B cell (primary cell): ENCODE data around the gene TMEM163. TPM values are rescaled to one million over a fixed set of nuclear protein-coding genes. Genes with fewer than 3 reads are reported as not detected.

ENCODE experiments used
- ATAC-seq: fragments of 200-7000 bp; cut with Tn5 transposase; one replicate; pipeline ENCODE4 v1.10.0; 2021; ENCODE audit warnings: low read depth, mild to moderate bottlenecking, moderate number of reproducible peaks, moderate library complexity
- CTCF ChIA-PET: fragments of 350-600 bp; sonication (Branson Sonifier 250); formaldehyde crosslinking; loops from one replicate; lab custom pipeline; 2021; ENCODE audit warnings: antibody characterized with exemption, inconsistent platforms; lab: Charles Lee
- POLR2A ChIA-PET: fragments of 350-600 bp; sonication (Branson Sonifier 250); formaldehyde crosslinking; loops from one replicate; lab custom pipeline; 2021; ENCODE audit warnings: antibody characterized with exemption; lab: Charles Lee
- DNase-seq: peaks from one replicate; pipeline ENCODE4 v3.0.0; 2013
- H2AFZ ChIP-seq: 2 replicates; pipeline ENCODE4 v1.6.1; 2012; ENCODE audit warnings: mild to moderate bottlenecking, low read depth, low read length; ENCODE audit not compliant: insufficient read depth, poor library complexity, severe bottlenecking
- H3K27ac ChIP-seq, 2 donors: 1 replicate in 1 of 2; 2 replicates in 1 of 2; pipeline ENCODE4 v1.5.1; 2012 to 2013; ENCODE audit warnings: low read length in 2 of 2, mild to moderate bottlenecking in 2 of 2, moderate library complexity in 1 of 2
- H3K27me3 ChIP-seq, 4 experiments: fragments of 200-600 bp in 1 of 4; sonication (generic) in 1 of 4; replicated peaks in 1 of 4; 1 replicate in 2 of 4; 2 replicates in 2 of 4; pipeline versions ENCODE4 v1.6.1 to v1.7.0; 2013 to 2016; ENCODE audit warnings: low read length in 3 of 4, mild to moderate bottlenecking in 2 of 4, mixed read lengths in 1 of 4, moderate library complexity in 1 of 4; ENCODE audit not compliant: insufficient read depth in 4 of 4, control insufficient read depth in 3 of 4; ENCODE audit errors: control extremely low read depth in 1 of 4
- H3K36me3 ChIP-seq, 2 experiments: replicated peaks in 1 of 2; 1 replicate in 1 of 2; 2 replicates in 1 of 2; pipeline versions ENCODE4 v1.6.1 to v1.7.1; 2013; ENCODE audit warnings: low read length in 1 of 2; ENCODE audit not compliant: insufficient read depth in 2 of 2, control insufficient read depth in 1 of 2; ENCODE audit errors: control extremely low read depth in 1 of 2, extremely low read depth in 1 of 2
- H3K4me1 ChIP-seq, 2 donors: fragments of 200-600 bp in 1 of 2; sonication (generic) in 1 of 2; 1 replicate in 1 of 2; 2 replicates in 1 of 2; pipeline versions ENCODE4 v1.5.1 to v1.6.1; 2013 to 2017; ENCODE audit warnings: low read length in 2 of 2; ENCODE audit not compliant: control insufficient read depth in 2 of 2, insufficient read depth in 2 of 2
- H3K4me2 ChIP-seq: replicated peaks from 2 replicates; pipeline ENCODE3; 2012; ENCODE audit warnings: mild to moderate bottlenecking, low read depth, low read length; ENCODE audit not compliant: poor library complexity, severe bottlenecking
- H3K4me3 ChIP-seq, 5 experiments: fragments of 200-600 bp in 1 of 5; sonication (generic) in 1 of 5; 1 replicate in 3 of 5; 2 replicates in 2 of 5; pipeline versions ENCODE4 v1.5.1 to v1.7.0; 2011 to 2016; ENCODE audit warnings: low read length in 4 of 5, mild to moderate bottlenecking in 4 of 5, low read depth in 2 of 5, control low read depth in 1 of 5, moderate library complexity in 1 of 5; ENCODE audit not compliant: insufficient read depth in 1 of 5; ENCODE audit errors: control extremely low read depth in 1 of 5, extremely low read depth in 1 of 5
- H3K79me2 ChIP-seq: fragments of 200-600 bp; sonication (generic); one replicate; pipeline ENCODE4 v1.6.0; 2016; ENCODE audit warnings: low read length; ENCODE audit not compliant: control insufficient read depth, insufficient read depth
- H3K9ac ChIP-seq: fragments of 200-600 bp; sonication (generic); 2 replicates; pipeline ENCODE4 v1.6.1; 2017; ENCODE audit warnings: mild to moderate bottlenecking, low read length, moderate library complexity
- H3K9me3 ChIP-seq, 3 donors: one replicate each; pipeline versions ENCODE4 v1.6.1 to v1.7.1; 2013; ENCODE audit warnings: low read length in 2 of 3; ENCODE audit not compliant: control insufficient read depth in 2 of 3, insufficient read depth in 1 of 3; ENCODE audit errors: control extremely low read depth in 1 of 3
- H4K20me1 ChIP-seq: 2 replicates; pipeline ENCODE4 v1.6.0; 2012; ENCODE audit warnings: mild to moderate bottlenecking, low read length; ENCODE audit not compliant: insufficient read depth, control insufficient read depth, poor library complexity, severe bottlenecking
- H3K27ac Mint-ChIP-seq: one replicate; pipeline ENCODE4 v1.8.0; 2021; ENCODE audit warnings: mixed read lengths
- H3K27me3 Mint-ChIP-seq: one replicate; pipeline ENCODE4 v1.8.0; 2021; ENCODE audit warnings: mixed read lengths
- H3K4me1 Mint-ChIP-seq: one replicate; pipeline ENCODE4 v1.8.0; 2021; ENCODE audit warnings: mixed read lengths
- H3K4me3 Mint-ChIP-seq: one replicate; pipeline ENCODE4 v1.8.0; 2021; ENCODE audit warnings: mixed read lengths
- H3K9me3 Mint-ChIP-seq: one replicate; pipeline ENCODE4 v1.8.0; 2022; ENCODE audit warnings: mixed read lengths; ENCODE audit not compliant: insufficient read depth
- EZH2 ChIP-seq: IDR thresholded peaks from 2 replicates; pipeline ENCODE4 v1.6.1; 2012; ENCODE audit warnings: borderline replicate concordance, low read depth, mild to moderate bottlenecking, moderate library complexity, low read length; ENCODE audit not compliant: insufficient read depth, poor library complexity, severe bottlenecking
- WGBS: methylation state at CpG from one replicate; pipeline ENCODE4 v1.1.5; 2013; ENCODE audit warnings: missing lambda C conversion rate; ENCODE audit not compliant: insufficient coverage; 5-methylcytosine and 5-hydroxymethylcytosine counted together
- intact Hi-C: fragments of 100-400 bp; cut with micrococcal nuclease; formaldehyde crosslinking; loops from one replicate; pipeline ENCODE4 v1.10.0; 2022
- polyA plus RNA-seq: library from polyadenylated mRNA; depleted of rRNA; stranded (reverse); fragments of >200 nt; gene quantifications from 2 replicates; pipeline ENCODE4 v1.2.3, GENCODE V29; 2012
- total RNA-seq, 2 donors: library from RNA; stranded (reverse); fragments of 120-200 nt in 1 of 2; gene quantifications; 1 replicate in 1 of 2; 2 replicates in 1 of 2; pipeline versions ENCODE4 v1.2.3 to v1.2.4, GENCODE V29; 2013 to 2022
- TF ChIP-seq, protein P1 (sequence below): fragments of 200-600 bp; IDR thresholded peaks from one replicate; pipeline ENCODE4 v1.8.0; 2022; ENCODE audit warnings: antibody characterized with exemption, mild to moderate bottlenecking

TMEM163 gene
- total and polyA plus RNA-seq, 2 donors (not counting 1 experiment from before 2014, with no cell fraction given), result 2.6 to 5.6 TPM

DNA sequence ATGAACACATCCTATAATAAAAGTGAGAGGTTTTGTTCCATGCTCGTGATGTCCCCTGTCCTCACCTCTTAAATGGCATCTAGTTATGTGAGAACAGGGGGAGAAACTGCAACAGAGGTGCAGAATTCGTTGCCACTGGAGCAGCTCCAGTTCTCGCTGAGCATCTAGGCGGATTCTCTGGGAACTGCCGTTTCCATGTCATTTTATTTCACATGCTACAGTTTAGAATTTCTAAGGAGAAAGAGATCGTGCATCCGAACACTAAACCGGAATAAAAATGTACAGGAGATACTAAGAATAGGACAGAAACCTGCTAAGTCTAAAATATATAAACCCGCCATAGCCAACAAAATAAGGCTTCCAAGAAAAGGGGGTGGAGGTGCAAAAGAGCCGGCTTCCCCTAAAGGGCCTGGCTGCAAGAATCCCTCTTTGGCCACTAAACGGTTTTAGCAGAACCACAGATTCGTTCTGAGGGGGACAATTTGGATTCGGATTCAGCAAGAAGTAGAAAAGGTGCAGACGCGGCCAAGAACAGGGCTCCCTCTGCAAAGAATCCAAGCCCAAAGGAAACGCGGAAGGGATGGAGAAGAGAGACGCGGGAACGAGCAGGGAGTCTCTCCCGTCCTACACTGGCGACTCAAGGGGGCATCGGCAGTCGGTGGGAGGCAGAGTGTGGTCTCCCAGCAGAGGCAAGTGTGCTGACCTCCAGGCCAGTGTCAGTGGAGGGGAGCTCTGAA is 1.3 kb downstream of the TMEM163 start:
- Histone ChIP-seq H3K36me3 (no peaks in the 10 kb centered on the region), H3K27me3 (peaks cover 0 to 49% (median 15%) of the 10 kb centered on the region in 4 experiments), H3K9me3 (no peaks in the 10 kb centered on the region), H3K4me1 (peaks cover 23 to 34% of the 10 kb centered on the region in 2 donors), H3K4me3 (peak overlapping the region in 4 of 5 experiments; percentile 43 to 60 (median 52)), H4K20me1 (no peaks in the 10 kb centered on the region), H3K4me2 (peak overlapping the region; percentile 86), H2AFZ (peak overlapping the region; percentile 53), H3K27ac (no peak overlapping the region), H3K79me2 (no peaks in the 10 kb centered on the region), H3K9ac (peak overlapping the region; percentile 55)
- no peak for ATAC-seq
- TF ChIP-seq, protein P1, sequence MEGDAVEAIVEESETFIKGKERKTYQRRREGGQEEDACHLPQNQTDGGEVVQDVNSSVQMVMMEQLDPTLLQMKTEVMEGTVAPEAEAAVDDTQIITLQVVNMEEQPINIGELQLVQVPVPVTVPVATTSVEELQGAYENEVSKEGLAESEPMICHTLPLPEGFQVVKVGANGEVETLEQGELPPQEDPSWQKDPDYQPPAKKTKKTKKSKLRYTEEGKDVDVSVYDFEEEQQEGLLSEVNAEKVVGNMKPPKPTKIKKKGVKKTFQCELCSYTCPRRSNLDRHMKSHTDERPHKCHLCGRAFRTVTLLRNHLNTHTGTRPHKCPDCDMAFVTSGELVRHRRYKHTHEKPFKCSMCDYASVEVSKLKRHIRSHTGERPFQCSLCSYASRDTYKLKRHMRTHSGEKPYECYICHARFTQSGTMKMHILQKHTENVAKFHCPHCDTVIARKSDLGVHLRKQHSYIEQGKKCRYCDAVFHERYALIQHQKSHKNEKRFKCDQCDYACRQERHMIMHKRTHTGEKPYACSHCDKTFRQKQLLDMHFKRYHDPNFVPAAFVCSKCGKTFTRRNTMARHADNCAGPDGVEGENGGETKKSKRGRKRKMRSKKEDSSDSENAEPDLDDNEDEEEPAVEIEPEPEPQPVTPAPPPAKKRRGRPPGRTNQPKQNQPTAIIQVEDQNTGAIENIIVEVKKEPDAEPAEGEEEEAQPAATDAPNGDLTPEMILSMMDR, result no peak
- TF ChIP-seq EZH2, result peak; percentile 36
- WGBS, result 30% methylated on average over 16 of the region's 24 CpGs
- no peak for DNase-seq
- intact Hi-C loops, result loop anchor here (1.0 to 5.0 kb wide), 3 partner anchors 23 to 60 kb away; no protein-coding TSS in a partner anchor
- peaks cover 33% of the 10 kb centered on the region for H3K27me3 Mint-ChIP-seq
- CTCF ChIA-PET, result interaction anchor here (0.8 to 1.4 kb wide), 3 partner anchors 14 to 31 kb away, joined by 3 read pairs; no protein-coding TSS in a partner anchor
- peaks cover 50% of the 10 kb centered on the region for H3K4me1 Mint-ChIP-seq
- H3K9me3 Mint-ChIP-seq, result no peaks in the 10 kb centered on the region
- POLR2A ChIA-PET, result no interaction called here
- H3K27ac Mint-ChIP-seq, result peak overlapping the region; percentile 59
- peak overlapping the region; percentile 87 for H3K4me3 Mint-ChIP-seq
